CD1c-positive myeloid dendritic cell (primary cell): ENCODE data around the gene CSK.

ENCODE experiments used
- DNase-seq: peaks from one replicate; pipeline ENCODE4 v3.0.0-alpha.2; 2016; ENCODE audit errors: extremely low spot score

Gene CSK

DNA sequence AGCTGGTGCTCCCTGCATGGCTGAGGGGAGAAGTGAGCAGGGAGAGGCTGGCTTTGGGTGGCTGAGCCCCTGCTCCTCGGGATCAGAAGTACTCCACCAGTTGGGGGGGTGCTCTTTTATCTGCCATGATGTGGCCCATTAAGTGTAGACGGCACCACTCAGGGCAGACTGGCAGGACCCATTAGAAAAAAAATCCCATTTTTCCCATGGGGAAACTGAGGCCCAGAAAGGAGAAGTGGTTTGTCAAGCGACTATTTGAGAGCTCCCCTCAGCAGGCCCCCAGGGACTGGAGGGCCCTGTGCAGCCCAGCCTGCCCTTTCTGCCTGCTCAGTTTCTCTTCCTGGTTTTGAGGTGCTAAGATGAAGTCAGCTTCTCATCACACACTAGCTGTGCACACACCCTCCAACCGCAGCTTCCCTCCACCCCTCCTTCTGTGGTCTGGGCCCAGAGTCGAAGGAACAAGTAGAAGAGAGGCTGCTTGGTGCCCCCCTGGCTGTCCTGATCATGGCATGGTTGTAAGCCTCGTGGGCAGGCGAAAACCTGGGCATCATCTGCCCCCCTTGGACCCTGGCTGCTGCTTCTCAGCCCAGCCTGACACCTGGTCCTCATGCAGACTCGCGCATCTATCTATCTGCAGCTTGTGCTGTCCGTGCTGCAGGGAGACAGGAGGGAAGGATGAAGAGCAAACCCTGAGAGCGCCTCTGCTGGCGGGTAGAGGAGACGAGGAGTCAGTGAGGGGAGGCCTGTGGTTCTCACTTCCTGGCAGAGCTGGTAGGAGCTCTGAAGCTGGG, 5.6 kb downstream of the CSK start:
- DNase-seq, result peak; percentile 96

DNA sequence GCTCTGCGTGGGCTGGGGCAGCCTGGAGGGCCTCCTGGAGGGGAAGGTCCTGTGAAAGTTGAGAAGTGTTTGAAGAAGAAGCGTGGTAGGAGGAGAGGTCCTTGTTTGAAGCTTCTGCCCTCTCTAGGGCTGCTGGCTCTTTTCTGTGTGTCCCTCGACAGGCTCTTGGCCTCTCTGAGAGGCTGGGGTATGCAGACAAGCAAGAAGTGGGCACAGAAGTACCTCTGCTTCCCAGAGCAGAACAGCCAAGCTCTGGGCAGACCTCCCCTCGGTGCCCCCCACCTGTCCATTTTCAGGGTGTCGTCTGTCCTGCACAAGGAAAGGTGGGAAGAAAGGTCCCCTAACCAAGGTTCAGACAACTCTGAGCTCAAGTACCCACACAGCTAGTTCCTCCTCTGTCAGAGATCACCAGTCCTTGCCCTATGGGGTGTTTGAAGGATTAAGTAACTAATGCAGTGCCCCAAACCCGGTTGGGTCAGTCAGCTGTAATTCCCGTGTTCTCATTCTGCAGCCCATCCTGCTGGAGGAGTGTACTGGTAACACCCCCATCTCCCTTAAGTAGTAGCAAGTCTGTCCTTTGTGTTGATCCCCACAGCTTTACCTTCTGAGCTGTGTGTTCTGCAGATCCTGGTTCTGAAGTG, 6.3 kb downstream of the CSK start:
- peak; percentile 57 for DNase-seq

DNA sequence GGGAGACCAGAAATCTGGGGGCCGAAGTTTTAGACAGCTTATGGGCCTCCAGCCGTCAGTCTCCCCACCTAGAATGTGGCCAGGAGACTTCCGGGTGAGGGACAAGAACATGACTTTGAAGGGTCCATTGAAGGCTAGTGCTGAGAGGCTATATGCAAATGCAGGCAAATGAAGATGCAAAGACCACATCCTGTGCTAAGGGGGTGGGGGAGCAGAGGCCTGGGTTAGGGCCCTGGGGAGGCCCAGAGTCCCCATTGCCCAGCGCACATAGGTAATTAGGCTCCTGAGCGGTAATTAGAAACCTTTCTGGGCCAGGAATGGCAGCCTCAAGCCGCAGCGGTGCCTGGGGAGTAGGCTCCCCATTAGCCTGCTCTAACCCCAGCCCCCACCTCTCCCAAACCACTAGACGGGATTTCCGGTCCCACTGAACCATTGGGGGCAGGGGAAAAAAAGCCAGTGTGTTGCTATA, 6.8 kb downstream of the CSK start:
- DNase-seq, result no peak

DNA sequence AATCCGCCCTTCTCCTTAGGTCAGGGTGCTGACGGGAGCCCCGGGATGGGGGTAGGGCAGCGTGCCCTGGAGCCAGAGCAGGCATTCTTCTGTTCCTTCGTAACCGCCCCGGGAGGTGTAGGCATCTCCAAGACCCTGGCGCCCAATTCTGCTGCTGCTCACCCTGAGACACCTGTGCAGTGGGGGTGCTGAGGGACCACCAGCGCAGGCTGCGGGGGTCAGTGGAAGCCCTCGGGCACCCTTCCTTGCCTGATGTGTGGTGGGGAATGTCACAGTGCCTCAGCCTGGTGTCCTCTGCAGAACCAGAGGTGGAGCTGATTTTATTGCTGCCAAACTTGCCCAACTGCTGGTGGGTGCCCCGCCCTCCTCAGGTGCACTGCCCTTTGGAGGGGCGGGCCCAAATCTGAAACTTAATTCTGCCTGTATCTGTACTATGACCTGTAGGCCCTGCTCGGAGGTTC, 7.3 kb downstream of the CSK start:
- DNase-seq, result no peak

DNA sequence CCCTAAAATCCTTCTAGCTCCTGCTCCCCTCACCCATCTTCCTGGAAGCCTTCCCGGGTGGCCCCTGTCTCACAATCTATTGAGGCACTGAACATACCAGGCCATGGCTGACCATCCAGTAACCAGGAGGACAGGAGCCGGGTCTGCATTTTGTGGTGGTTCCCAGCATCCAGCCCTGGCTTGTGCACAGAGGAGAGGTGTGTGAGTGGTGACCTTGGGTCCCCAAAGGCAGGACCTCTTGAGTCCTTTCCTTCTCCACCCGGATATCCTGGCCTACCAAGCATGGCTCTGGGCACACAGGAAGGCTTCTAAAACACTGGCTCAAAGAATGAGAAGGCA, 7.8 kb downstream of the CSK start:
- no peak for DNase-seq

DNA sequence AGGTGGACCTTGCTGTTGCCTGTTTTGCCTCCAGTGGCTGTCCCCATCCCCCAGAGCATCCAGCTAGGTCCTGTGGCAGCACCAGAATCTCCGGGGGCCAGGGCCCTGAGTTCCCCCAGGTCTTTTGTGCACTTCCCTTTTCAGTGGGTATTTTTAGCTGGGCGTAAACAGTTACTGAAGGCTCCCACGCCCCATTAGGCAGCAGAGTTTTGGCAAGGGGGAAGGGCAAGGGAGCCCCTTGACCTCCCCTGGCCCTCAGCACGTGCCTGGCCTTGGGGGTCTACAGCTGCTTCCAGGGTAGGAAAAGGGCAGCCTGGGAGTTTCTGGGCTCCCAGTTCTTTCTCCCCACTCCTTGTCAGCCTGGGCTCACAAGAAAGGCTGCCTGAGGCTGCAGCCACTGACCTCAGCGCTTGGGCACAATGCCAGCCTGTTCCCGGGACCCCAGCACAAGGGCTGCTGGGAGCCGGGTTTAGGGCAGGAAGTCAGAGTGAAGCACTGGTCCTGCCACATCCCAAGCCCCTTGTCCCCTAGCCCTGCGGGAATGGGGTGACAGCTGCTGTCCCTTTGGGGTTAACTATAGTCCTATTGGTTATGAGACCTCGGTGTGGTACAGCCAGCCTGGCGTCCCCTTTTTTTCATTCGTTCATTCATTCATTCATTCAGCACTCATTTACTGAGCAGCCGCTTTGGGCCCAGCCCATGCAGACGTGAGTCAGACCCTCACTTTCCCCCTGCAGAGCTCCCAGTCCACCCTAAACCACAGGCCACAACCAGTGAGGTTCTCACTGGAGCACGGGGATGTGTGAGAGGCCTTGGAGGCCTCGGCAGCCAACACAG, 8.4 kb downstream of the CSK start:
- DNase-seq, result peak; percentile 70

DNA sequence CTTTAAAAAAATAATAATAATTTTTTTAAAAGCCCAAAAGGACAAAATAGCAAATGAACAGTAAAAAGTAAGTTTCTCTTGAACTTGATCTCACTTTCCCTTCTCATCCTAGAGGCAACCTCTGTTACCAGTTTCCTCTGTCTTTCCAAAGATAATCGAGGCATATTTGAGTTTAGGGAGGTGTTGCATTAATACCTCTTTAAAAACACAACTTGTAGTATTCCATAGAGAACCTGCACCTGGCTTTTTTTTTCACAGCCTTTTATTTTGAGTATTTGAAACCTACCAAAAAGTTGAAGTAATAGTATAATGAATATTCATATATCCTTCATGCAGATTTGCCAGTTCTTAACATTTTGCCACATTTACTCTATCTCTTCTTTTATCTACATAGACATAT, 9.1 kb downstream of the CSK start:
- no peak for DNase-seq

DNA sequence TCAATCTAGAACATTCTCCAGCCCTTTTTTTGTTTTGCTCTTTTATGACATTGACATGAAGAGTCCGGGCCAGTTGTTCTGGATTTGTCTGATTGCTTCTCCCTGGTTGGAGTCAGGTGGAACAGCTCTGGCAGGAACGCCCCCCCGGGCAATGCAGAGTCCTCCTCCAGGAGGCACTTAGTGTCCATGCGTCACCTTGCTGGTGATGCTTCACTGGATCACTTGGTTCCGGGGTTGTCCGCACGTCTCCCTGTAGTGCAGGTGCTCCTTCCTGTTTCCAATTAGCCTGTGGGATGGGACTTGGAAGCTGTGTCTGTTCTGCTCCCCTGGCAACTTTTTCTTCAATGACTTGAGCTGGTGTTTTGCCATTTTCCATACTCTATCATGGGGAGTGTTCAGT, 9.8 kb downstream of the CSK start:
- no peak for DNase-seq

DNA sequence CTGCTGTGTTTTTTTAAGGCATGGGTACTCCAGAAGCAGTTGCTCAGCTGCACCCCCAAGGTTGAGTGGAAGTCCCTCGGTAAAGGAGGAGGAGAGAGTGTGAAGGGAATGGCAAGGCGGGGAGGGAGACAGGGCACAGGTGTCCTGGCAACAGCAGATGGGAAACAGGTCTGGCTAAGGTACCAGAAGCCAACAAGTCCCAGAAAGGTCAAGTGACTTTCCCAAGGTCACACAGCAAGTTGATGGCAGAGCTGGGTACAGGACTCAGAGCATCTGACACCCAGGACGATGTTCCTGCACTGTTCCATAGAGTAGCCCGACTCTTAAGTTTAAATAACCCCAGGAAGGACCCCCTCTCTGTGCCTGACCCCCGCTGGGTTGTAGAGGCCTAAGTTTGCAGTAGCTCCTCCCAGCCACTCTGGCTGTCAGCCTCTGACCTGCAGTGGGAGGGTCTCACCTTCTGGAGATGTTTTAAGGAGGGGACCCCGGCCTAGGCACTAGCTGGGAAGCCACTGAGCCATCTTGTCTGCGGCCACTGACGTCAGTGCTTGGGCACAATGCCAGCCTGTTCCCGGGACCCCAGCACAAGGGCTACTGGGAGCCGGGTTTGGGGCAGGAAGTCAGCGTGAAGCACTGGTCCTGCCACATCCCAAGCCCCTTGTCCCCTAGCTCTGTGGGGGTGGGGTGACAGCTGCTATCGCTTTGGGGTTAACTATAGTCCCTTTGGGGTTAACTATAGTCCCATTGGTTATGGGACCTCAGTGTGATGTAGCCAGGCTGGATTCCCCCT, 10.5 kb downstream of the CSK start:
- no peak for DNase-seq

DNA sequence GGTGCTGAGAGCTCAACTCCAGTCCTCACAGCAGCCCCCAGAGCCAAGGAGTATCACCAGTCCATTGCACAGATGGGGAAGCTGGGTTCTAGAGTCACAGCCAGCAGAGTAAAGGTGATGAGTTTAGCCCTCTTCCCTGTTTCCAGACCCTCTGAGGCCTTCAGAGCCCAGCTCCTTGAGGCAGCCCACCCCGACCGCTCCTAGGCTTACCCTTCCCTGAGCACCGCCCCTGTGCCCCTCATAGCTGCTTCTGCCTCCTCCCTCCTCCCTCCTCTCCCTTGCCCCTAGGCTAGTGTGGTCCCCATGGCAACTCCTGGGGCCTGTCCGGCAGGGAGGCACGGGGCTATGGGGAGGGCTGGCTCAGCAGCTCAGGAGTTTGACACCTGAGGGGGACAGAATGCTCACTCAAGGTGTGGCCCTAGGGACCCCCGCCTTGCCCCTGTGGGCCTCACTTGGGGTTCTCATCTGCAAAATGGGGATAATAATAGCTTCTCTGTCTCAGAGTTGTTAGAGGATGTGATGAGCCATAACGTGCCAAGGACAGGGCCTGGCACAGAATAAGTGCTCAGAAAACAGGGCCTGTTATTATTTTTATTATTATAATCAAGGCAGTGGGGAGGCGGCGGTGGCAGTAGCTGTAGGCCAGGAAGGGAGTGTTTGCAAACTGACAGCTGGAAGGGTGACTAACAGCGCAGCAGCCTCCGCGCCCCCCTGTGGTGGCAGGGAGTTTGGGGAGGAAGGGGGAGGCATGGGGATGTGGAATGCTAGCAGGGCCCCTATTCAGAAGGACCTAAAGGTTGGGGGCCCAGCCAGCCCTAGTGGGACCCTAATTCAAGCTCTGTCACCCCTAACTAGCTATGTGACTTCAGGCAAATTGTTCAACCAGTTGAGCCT, 11.5 kb downstream of the CSK start:
- DNase-seq, result peak; percentile 53

DNA sequence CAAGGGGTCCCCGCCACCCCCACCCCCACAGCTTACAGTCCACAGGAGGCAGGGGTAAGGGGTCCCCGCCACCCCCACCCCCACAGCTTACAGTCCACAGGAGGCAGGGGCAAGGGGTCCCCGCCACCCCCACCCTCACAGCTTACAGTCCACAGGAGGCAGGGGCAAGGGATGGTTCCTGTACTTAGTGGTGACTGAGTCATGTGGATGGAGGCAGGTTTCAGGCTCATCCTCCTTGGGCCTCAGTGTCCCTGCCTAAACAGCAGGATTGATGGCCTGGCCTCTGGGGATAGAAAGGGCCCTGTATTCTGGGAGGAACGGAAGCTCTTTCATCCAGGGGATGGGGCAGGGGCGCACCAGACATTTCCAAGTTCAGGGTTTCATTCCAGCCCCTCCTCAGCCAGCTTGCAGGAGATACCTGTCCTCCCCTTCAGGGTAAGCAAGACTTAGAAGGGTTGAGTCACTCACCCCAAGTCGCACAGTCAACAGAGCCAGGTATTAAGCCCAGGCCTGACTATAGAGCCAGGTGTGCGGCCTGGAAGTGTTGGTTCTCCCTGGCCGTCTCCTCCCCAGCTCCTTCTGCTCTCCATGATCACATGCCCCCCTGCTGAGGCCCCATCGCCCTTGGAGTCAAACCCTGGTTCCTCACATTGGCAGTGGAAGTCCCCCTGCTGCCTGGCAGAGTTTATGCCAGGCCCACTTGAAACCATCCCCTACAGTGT, 12.5 kb downstream of the CSK start:
- no peak for DNase-seq

DNA sequence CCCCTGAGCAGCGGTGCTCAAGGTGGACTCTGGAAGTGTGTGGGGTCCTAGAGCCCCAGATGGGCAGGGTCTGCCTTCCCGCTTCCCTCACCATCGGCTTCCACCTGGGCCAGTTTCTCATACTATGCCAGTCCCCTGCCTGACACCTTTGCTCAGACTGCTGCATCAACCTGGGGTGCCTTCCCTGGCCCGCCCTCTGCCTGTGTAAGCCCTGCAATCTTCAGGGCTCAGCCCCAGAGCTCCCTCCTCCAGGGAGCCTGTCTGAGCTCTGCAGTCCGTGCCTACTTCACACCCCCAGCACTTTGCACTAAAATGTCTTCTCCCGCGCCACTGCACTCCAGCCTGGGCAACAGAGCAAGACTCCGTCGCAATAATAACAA, 13.1 kb downstream of the CSK start:
- DNase-seq, result no peak

DNA sequence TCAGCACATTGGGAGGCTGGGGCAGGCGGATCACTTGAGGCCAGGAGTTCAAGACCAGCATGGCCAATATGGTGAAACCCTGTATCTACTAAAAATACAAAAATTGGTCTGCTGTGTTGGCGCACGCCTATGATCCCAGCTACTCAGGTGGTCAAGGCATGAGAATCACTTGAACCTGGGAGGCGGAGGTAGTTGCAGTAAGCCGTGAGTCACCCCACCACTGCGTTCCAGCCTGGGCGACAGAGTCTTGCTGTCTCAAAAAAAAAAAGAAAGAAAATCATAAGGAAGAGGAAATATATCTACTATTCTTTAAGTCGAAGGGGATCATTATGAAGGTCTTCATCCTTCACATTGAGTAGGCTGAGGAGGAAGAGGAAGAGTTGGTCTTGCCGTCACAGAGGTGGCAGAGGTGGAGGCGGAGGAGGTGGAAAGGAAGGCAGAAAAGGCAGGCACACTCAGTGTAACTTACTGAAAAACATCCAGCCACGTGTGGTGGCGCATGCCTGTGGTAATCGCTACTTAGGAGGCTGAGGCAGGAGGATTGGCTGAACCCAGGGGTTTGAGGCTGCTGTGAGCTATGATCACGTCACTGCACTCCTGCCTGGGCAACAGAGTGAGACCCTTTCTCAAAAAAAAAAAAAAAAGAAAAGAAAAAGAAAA, 14.2 kb downstream of the CSK start:
- DNase-seq, result peak; percentile 31

DNA sequence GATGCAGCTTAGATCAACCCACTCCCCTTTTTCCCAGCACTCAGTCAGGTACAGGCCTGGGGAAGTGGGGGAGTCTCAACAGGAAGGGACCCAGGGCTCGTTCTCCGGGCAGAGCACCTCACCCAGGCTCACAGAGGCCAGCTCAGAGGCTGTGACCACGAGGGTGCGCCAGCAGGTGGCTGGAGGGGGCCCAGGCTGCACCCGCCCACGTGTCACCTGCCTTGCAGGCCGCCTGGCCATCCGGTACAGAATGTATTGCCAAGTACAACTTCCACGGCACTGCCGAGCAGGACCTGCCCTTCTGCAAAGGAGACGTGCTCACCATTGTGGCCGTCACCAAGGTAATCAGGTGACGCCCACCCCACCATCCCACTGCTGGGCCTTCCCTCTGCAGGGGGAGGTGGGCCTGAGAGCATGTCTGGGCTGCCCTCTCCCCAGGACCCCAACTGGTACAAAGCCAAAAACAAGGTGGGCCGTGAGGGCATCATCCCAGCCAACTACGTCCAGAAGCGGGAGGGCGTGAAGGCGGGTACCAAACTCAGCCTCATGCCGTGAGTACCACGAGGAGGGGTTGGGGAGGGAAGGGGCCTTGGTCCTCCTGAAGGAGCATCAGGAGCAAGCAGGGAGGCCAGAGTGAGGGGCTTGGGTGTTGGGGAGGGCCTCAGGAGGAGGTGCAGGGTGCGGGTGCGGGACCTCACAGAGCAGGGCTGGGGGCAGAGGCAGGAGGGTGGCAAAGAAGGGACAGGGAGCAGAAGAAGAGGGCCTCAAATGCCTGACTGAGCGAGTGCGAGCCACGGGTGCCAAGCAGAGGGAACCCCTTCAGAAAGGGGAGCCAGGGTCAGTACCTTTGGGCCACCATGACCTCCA, 16.7 kb downstream of the CSK start:
- DNase-seq, result no peak

DNA sequence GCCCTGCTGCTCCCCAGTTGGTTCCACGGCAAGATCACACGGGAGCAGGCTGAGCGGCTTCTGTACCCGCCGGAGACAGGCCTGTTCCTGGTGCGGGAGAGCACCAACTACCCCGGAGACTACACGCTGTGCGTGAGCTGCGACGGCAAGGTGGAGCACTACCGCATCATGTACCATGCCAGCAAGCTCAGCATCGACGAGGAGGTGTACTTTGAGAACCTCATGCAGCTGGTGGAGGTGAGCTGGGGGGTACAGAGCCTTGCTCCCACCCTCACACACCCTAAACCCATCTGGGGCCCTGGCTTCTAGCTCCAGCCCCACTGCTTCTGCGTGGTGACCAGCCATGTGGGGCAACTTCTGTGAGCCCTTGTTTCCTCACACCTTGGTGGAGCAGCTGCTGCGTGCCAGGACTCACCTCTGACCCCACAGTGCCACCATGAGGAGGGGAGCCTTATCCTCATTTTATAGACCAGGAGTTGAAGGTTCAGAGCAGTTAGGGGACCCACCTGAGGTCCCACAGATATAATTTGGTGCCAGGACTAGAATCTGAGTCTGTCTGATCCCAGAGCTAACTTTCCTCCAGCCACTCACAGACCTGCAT, 17.5 kb downstream of the CSK start:
- DNase-seq, result no peak

DNA sequence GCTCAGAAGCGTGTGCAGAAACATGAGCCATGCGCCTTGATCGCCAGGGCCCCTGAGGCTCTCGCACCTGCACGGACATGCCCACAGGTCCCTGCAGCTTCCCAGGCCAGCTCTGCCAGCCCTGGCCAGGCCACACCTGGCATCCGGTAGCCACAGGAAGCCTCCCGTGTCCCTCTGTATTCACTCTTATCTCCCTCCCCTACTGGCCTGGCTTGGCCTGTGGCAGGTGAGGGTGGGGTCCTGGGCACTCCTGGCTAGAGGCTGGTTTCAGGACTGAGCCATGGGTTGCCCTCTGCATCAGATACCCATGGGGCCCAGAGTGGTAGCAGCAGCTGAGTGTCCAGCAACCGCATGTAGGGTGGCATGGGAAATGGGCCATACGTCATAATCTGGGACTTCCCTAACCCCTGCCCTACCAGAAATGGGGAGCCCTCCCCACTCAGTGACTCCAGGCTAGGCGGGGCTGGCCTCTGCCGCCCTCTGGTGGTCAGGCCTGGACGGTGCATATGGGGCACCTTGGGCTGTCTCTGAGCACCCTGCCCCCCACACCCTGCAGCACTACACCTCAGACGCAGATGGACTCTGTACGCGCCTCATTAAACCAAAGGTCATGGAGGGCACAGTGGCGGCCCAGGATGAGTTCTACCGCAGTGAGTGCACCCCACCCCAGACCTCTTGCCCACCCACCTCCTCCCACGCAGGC, 18.1 kb downstream of the CSK start:
- peak; percentile 97 for DNase-seq

DNA sequence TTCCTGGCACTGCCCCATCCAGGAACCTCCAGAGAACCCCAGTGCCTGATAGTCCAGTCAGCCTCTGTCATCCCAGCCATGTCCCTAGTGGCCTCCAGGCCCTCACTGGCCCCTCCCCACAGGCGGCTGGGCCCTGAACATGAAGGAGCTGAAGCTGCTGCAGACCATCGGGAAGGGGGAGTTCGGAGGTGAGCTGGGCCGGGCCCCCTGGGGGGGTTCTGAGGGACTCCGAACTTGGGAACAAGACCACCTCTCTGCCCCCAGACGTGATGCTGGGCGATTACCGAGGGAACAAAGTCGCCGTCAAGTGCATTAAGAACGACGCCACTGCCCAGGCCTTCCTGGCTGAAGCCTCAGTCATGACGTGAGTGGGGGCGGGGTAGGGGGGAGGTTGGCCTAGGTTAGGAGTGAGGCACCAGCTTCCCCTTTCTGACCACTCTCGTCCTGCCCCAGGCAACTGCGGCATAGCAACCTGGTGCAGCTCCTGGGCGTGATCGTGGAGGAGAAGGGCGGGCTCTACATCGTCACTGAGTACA, 18.7 kb downstream of the CSK start:
- DNase-seq, result peak; percentile 59
